H1 (cell line): Measurements from ENCODE around the gene DAZ3.
"Not testable (repeated sequence)": the region's sequence is repeated elsewhere in the genome, so short reads cannot be mapped to it uniquely, and the experiment has no call there.

Experiments used
- CEBPB ChIP-seq: IDR thresholded peaks from 2 replicates; pipeline ENCODE4 v1.6.1; 2012; ENCODE audit warnings: low read depth, low read length
- CHD1 ChIP-seq: IDR thresholded peaks from 2 replicates; pipeline ENCODE4 v1.6.1; 2012; ENCODE audit warnings: low read depth, low read length, improper control_type of control experiment
- EZH2 ChIP-seq: fragments of 200-600 bp; sonication (generic); IDR thresholded peaks from 2 replicates; pipeline ENCODE4 v1.7.1; 2012; ENCODE audit warnings: low read depth, mild to moderate bottlenecking, moderate library complexity, low read length, inconsistent platforms; ENCODE audit not compliant: severe bottlenecking
- NRF1 ChIP-seq: IDR thresholded peaks from 2 replicates; pipeline ENCODE4 v1.6.1; 2011; ENCODE audit warnings: mild to moderate bottlenecking, low read depth, low read length, improper control_type of control experiment
- POLR2A ChIP-seq, 2 experiments: IDR thresholded peaks; 1 replicate in 1 of 2; 2 replicates in 1 of 2; pipeline ENCODE4 v1.6.1; 2011; ENCODE audit warnings: low read depth in 2 of 2, low read length in 2 of 2, mild to moderate bottlenecking in 2 of 2; ENCODE audit errors: control extremely low read depth in 1 of 2
- POLR2AphosphoS5 ChIP-seq: IDR thresholded peaks from 2 replicates; pipeline ENCODE4 v1.6.1; 2011; ENCODE audit warnings: low read depth, low read length
- RFX5 ChIP-seq: IDR thresholded peaks from 2 replicates; pipeline ENCODE4 v1.6.1; 2011; ENCODE audit warnings: low read depth, low read length, improper control_type of control experiment, borderline replicate concordance
- SRF ChIP-seq: IDR thresholded peaks from 2 replicates; pipeline ENCODE4 v1.6.1; 2011; ENCODE audit warnings: mild to moderate bottlenecking, low read depth, low read length, moderate library complexity
- TBP ChIP-seq: IDR thresholded peaks from 2 replicates; pipeline ENCODE4 v1.6.1; 2011; ENCODE audit warnings: low read depth, low read length, improper control_type of control experiment
- YY1 ChIP-seq: IDR thresholded peaks from 2 replicates; pipeline ENCODE4 v1.6.1; 2011; ENCODE audit warnings: low read depth, mild to moderate bottlenecking, low read length
- TF ChIP-seq, protein P1 (sequence below), 3 experiments: IDR thresholded peaks; 1 replicate in 2 of 3; 2 replicates in 1 of 3; pipeline versions ENCODE4 v1.5.1 to v1.6.1; 2011; ENCODE audit warnings: low read length in 3 of 3, mild to moderate bottlenecking in 3 of 3, inconsistent platforms in 2 of 3, low read depth in 1 of 3, moderate library complexity in 1 of 3; ENCODE audit not compliant: insufficient read depth in 1 of 3; ENCODE audit errors: control extremely low read depth in 1 of 3
- TF ChIP-seq, protein P2 (sequence below): IDR thresholded peaks from 2 replicates; pipeline ENCODE4 v1.6.1; 2012; ENCODE audit warnings: low read length, inconsistent platforms

DNA sequence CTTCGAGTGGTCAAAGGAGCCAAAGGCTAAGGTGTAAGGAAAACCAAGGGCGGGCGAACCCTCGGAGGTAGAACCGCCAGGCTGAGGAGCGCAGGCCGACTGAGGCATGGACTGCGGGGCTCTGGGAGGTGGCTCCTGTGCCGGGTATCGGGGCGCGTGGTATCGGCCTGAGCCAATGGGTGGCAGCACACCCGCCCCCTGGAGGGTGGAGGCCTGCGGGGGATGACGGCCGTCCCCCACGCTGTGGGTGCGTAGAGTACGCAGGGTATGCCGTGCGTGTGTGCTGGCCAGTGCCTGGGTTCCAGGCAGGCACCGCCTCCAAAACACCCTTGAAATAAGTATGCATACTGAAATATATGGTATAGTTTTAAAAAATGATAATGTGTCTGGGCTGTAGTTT lies at the start of gene DAZ3:
- TF ChIP-seq RFX5; POLR2A (IDR thresholded peaks at IDR 0.05; ENCODE audit: control extremely low read depth in 1 of 2, low read depth in 2 of 2, low read length in 2 of 2); SRF; YY1; CEBPB; POLR2AphosphoS5; EZH2; CHD1; NRF1; TBP: not testable (repeated sequence)
- TF ChIP-seq, protein P1, sequence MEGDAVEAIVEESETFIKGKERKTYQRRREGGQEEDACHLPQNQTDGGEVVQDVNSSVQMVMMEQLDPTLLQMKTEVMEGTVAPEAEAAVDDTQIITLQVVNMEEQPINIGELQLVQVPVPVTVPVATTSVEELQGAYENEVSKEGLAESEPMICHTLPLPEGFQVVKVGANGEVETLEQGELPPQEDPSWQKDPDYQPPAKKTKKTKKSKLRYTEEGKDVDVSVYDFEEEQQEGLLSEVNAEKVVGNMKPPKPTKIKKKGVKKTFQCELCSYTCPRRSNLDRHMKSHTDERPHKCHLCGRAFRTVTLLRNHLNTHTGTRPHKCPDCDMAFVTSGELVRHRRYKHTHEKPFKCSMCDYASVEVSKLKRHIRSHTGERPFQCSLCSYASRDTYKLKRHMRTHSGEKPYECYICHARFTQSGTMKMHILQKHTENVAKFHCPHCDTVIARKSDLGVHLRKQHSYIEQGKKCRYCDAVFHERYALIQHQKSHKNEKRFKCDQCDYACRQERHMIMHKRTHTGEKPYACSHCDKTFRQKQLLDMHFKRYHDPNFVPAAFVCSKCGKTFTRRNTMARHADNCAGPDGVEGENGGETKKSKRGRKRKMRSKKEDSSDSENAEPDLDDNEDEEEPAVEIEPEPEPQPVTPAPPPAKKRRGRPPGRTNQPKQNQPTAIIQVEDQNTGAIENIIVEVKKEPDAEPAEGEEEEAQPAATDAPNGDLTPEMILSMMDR (IDR thresholded peaks at IDR 0.05; ENCODE audit: control extremely low read depth in 1 of 3, insufficient read depth in 1 of 3, low read depth in 1 of 3, low read length in 3 of 3): not testable (repeated sequence)
- TF ChIP-seq, protein P2, sequence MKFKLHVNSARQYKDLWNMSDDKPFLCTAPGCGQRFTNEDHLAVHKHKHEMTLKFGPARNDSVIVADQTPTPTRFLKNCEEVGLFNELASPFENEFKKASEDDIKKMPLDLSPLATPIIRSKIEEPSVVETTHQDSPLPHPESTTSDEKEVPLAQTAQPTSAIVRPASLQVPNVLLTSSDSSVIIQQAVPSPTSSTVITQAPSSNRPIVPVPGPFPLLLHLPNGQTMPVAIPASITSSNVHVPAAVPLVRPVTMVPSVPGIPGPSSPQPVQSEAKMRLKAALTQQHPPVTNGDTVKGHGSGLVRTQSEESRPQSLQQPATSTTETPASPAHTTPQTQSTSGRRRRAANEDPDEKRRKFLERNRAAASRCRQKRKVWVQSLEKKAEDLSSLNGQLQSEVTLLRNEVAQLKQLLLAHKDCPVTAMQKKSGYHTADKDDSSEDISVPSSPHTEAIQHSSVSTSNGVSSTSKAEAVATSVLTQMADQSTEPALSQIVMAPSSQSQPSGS: not testable (repeated sequence)
